Stimulated activated CD8-positive, alpha-beta memory T cell treated with anti-CD3 and anti-CD28 coated beads, Interleukin-12 subunit alpha, Interleukin-12 subunit beta, amount 100 ng/mL, for 4 hours (primary cell): ENCODE data around the gene ZNF787.

Experiments used
- DNase-seq: peaks from one replicate; pipeline ENCODE4 v3.0.0-alpha.2; 2020; ENCODE audit warnings: low read depth

ZNF787 gene

DNA sequence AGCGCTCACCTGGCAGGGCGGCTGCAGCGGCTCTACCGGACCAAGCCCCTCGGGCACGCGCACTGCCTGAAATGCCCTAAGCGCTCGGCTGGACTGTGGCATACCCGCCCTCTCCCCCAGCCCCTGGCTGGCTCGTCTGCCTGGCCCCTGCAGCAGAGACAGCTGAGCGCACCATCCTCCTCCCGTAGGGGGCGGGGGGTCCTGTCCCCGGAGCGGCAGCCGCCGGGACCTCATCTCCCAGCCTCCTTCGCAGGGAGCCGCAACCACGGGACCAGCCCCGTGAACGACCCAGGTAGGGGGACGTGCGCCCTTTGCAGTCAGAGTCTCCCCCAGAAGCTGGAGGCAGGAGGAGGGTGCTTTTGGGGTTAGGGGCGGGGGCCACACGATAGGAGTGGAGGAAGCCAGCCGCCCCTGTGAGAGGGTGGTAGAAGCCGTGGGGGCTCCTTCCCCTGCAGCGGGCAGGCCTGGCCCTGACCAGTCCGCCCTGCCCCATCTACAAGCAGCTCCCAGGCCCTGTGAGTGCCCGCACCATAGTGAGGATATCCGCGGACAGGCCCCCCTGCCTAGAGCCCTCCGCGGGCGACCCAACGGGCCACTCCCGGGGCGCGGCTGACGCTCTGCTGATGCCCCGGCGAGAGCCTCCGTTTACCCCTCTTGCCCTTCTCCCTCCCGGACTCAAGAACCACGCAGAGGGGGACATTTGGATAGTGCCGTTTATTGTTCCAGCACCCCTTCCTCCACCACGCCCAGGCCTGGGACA, 34.2 kb downstream of the ZNF787 start:
- DNase-seq: no peak

DNA sequence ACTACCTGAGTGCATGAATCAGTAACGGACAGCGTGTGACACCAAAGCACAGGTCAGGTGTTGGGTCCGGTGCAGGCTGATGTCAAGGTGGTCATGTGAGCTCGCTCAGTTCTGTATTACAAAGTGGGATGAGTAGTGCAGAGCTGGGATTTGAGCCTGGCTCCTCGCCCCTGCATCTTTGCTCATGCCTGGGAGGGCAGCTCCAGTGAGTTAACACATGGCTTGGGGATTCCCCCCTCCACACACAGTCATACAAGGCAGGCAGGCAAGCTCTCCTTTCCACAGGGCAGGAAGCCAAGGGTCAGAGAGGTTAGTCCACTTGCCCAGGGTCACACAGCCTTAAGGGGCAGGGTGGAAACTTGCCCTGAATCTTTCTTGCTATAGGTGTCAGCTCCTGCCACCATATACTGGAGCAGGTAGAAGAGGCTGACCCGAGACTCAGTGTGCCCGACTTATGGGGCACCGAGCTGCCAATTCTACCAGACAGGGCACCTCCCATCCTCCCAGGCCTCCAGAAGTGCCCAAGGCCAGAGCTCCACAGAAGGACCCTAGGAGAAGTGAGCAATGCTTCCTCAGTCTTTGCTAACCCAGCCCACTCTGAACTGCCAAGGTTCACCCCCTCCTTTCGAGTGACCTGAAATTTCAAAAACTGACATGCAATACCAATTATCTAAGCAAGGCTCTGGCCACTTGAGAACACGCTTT, 35.4 kb downstream of the ZNF787 start:
- DNase-seq: no peak

DNA sequence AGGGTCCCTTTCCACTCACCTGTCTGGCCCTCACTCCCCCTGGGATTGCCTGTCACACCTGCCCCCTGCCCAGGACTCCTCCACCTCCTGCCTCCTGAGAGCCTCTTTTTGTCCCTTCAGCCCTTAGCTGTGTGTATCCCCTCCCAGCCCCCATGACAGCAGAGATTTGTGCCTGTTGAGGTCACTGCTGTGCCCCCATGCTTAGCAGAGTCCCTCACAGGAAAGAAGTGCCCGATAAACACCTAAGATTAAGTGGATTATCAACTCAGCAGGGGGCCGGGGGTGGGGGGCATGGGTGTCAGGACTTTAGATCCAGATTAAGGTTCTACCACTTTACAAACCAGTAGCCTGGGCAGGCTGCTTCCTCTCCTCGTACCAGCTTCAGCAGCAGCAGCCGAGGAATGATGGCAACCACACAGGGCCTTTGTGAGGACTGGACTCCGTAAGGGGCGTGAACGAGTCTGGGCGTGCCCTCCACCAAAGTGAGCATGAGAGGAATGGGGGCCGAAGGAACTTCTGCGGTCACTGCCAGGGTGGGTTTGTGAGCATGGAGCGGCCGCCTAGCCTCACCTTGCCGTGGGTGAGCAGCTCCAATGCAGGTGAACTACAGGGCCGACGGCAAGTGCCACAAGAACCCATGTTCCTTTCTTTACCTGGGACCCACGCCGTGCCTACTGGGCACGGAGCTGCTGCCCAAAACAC, 36.1 kb downstream of the ZNF787 start:
- DNase-seq: no peak

DNA sequence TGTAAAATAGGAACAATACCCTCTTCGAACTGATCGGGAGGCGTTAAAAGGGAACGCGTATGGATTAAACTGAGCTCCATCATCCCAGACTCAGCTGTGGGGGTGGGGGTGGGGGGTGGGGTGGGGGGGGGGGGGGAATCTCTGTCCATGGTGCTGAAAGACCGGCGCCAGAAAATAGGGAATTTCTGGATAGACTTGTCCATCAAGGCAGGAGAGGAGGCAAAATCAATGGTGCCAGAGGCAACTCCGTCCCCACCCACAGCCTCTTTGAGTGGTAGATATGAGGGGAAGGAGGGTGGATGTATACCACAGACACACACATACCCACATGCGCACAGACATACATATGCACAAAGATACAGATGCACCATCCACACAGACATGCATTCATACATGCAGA, 37.4 kb downstream of the ZNF787 start:
- DNase-seq: no peak

DNA sequence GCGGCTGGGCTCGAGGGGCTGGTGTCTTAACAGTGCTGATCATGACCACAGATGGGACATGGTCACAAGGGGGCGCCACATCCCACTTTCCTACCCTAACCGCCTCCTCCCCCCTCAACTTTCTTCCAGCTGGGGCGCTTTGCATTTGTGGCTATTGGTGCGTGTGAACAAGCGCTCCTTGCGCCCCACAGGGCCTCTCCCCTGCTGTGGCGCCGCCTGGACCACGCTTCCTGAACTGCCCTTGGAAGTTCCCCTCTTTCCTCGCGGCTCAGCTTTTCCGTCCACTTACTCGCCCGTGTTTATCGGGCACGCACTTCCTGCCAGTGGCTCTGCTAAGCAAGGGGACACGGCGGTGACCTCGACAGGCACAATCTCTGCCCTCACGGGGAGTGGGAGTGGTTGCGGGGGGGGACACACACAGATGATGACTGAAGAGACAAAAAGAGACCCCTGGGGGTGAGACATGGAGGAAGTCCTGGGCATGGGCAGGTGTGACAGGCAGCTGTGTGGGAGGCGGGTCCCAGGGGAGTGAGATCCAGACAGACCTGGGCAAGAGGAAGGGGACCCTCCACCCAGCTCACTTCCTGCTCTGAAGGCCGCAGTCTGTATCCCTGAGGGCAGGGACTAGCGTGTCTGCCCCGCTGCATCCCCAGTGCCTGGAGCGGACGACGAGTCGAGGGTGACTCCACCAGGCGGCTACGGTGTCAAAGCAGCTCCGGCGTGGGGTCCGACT, 40.3 kb downstream of the ZNF787 start:
- DNase-seq: peak; percentile 25

DNA sequence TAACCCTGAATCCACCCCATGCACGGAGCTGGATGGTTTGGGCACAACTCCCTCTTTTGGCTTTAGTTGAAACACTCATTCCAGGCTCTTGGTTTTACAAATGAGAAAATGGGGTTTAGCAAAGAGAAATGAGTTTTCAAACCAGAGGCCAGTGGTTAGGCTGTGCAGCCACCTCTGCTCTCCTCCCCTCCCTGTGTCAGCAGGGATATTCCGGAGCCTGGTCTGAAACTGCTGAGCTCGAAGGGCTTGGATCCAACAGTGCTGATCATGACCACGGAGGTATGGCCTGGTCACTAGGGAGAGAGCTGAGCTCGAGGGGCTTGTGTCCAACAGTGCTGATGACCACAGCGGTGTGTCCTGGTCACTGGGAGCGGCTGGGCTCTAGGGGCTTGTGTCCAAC, 41.5 kb downstream of the ZNF787 start:
- no peak for DNase-seq

DNA sequence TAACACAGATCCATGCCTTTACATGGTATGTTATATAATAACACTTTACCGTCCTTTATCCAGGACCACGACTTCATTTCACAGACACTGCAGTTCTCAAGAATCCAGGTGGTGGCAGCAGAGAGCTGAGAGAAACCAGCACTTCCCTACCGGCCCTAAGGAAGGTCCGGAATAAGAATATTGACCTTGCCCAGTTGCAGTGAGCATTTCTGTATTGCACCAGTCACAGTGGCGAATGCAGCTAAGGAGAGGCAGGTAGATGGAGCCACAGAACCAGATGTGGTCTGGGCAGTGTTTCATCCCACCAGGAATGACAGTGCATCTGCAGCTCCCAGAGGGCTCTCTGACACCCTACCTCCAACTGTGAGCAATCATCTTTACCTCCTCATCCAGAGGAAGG, 44.6 kb downstream of the ZNF787 start:
- no peak for DNase-seq

DNA sequence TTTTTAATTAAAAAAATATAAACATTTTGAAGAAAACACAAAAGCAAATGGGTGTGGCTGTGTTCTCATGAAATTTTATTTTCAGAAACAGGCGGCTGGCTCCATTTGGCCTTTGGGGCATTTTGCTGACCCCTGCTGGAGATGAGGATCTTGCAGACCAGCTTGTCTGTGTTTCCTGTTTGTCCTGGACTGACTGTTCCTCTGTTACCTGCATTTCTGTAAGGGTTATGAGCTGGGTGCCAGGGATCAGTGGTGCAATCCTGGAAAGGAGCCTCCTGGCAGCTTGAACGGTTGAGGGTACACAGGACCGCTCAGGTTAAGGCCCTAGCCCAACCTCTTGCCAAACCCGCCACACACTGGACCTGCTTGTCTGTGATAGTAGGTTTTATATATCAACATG, 49.9 kb downstream of the ZNF787 start:
- no peak for DNase-seq

DNA sequence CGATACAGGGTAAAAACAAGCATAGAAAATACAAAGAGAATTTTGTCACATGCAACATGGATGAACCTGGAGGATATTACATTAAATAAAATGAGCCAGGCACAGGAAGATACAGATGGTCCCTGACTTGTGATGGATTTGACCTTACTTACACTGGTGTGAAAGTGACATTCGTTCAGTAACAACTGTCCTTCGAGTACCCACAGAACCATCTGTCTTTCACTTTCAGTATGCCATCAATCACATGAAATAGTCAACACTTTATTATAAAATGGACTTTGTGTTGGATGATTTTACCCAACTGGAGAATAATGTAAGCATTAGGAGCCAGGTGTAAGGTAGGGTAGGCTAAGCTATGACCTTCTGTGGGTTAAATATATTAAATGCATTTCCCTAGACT, 51.5 kb downstream of the ZNF787 start:
- DNase-seq: no peak

DNA sequence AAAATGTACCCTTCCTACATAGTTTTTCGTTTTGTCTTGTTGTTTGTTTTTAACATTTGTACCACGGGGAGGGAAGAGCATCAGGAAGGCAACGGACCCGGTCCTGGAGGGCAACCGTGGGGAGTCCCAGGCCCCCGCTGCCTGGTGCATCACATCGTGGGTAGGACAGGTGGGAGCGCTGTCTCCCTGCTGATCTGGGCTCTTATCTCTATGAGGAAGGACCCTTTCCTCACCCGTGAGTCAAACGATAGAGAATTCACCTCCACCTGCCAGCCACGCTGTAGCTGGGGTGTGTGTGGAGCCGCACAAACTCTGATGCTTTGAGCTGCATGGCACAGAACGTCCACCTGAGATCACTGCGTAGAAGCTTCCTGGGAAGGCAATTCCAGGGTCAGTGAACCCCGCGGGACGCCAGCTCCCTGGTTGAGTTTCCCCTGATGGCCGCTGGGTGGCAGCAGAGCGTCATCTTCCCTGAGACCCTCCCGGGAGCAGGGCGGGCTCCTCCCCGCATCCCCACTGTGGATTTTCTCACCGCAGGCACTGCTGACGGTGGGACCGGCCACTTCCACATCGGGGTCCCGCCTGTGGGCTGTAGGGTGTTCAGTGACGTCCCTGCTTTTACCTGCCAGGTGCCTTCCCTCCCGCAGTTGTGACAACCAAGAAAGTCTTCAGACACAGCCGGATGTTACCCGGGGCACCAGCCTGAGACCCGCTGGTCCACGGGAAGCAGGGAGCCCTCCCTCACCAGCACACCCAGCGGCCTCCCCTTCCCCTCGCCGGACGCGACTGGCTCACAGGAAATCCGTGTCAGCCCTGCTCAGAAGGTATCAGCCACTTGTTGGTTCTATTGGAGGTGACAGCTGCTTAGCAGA, 54.7 kb downstream of the ZNF787 start:
- DNase-seq: peak; percentile 34

DNA sequence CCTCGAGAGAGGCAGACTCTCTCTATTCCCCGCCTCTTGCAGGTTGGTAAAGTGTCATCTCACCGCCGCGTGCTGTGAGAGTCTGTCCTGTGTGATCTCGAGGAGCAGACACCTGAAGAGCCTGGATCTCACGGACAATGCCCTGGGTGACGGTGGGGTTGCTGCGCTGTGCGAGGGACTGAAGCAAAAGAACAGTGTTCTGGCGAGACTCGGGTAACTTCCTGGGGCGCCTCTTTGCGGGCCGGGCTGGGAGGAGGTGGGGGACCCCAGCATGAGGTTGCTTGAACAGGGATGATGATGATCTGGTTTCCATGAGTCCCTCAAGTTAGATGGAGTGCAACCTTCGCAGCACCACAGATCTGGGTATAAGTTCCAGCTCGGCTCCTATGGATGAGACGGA, 67.5 kb downstream of the ZNF787 start:
- DNase-seq: no peak
